Neural progenitor cell (in vitro differentiated cells): ENCODE data around the gene LIMS2.

Experiments used
- CTCF ChIP-seq: fragments of 200-600 bp; sonication (generic); IDR thresholded peaks from 2 replicates; pipeline ENCODE4 v1.5.1; 2017; ENCODE audit warnings: antibody characterized with exemption, mild to moderate bottlenecking
- EZH2 ChIP-seq: fragments of 200-600 bp; sonication (generic); IDR thresholded peaks from 2 replicates; pipeline ENCODE4 v1.6.1; 2017; ENCODE audit warnings: antibody characterized with exemption, mild to moderate bottlenecking, moderate library complexity
- EZH2phosphoT487 ChIP-seq: fragments of 200-600 bp; sonication (generic); IDR thresholded peaks from 2 replicates; pipeline ENCODE4 v1.6.1; 2017; ENCODE audit warnings: antibody characterized with exemption

GRCh38 chr2:127653421-127654083 is 21.8 kb downstream of the LIMS2 start:
- TF ChIP-seq EZH2phosphoT487 (no peak), CTCF (no peak), EZH2 (no peak)
